GM15510 (cell line): ENCODE data around the gene GRK6.

Experiments used
- POLR2A ChIP-seq: IDR thresholded peaks from 3 replicates; pipeline ENCODE4 v1.6.1; 2011; ENCODE audit warnings: borderline replicate concordance; ENCODE audit not compliant: insufficient read length; ENCODE audit errors: extremely low read depth

GRK6 gene

DNA sequence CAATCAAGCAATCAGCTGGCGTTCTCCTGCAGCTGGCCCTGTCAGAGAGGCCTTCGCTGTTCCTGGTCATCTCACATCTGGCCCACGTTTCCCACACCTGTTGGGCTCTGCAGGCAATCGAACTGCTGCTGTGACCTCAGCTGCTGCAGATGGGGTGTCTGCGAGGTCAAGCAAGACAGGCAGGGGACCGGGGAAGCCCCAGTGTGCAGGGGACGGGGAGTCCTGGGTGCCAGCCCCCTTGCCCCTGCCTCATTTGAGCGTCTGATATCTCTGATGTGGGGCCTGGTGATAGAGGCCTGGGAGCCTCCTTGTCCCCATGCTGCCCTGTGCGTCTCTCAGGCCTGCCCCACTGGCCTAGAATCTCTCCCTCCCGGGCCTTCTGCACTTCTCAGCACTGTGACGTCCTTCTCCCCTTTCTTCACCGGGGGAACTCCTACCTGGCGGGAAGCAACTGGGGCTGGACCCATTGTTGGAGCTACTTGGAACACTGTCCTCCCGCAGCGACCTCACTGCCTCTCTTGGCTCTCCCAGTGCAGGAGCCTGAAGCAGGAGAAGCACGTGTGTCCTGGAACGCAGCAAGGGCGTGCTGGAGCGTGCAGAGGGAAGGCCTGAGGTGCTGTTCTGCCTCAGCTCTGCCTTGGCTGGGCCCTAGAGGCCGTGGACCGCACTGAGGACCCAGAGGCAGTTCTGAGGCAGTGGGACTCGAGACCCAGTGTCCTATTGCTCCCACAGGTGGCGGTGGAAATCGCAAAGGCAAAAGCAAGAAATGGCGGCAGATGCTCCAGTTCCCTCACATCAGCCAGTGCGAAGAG, 3.9 kb downstream of the GRK6 start:
- TF ChIP-seq POLR2A: no peak

DNA sequence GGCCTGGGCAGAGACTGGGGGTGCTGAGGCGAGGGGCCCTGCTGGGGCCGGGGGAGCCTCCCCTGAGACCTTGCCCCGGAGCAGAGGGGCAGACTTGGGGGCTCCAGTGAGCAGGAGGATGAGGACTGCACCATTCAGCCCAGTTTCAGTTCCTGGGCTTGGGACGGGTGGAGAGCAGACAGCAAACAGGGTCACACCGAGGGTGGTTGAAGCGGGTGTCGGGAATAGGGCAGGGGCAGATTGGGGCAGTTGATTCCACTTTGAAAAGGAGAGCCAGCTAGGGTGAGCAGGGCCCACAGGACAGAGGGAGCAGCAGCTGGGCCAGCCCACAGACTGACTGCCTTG, 4.5 kb downstream of the GRK6 start:
- no peak for TF ChIP-seq POLR2A

DNA sequence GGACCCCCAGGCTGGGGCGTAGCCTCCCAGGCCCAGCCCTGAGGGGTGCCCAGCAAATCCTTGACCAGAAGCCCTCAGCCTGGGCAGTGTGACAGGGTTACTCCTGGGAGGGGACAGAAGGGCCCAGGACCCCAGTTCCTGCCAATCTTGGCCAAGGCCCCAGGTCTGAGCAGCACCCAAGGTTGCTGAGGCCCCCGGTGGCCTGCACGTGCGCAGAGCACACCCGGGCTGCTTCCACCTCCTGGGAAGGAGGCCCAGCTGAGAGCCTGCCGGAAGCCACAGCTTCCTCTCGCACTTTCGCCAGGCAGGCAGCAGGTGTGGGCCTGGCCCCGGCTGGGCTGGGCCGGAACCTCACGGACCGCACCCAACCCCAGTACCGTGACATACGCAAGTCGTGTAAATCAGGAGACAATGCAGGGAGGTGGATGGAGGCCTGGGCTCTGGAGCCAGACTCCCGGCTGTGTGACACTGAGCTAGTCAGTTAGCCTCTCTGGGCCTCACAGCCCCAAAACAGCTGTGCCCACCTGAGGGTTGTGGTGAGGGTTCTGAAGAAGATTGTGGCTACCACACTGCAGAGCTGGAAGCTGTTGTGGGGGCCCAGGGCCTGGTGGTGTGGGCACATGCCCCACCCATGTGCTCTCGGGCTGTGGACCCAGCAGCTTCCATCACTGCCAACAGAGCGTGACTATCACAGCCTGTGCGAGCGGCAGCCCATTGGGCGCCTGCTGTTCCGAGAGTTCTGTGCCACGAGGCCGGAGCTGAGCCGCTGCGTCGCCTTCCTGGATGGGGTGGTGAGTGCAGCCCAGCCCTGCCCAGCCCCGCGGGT, 5.1 kb downstream of the GRK6 start:
- TF ChIP-seq POLR2A: peak; percentile 22

DNA sequence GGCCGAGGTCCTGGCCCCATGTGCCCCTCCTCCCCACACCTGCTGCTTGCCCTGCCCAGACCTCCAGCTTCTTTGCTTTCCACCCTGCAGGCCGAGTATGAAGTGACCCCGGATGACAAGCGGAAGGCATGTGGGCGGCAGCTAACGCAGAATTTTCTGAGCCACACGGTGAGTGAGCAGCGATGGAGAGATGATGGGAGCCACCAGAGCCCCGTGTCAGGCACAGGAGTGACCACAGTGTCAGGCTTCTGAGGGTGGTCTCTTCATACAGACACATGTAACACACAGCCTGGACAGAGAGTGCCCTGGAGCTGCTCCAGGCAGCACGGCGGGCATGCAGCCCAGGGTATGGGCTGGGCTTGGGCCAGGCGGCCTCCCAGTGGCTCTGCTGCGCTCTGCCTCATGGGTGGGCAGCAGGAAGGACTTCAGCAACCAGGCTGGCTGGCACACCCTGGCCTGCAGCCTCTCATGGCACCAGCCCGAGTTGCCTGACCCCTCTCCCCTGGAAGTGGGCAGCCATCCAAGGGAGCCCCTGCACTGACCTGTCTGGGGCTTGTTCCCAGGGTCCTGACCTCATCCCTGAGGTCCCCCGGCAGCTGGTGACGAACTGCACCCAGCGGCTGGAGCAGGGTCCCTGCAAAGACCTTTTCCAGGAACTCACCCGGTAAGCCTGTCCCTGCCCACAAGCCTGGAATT, 5.8 kb downstream of the GRK6 start:
- TF ChIP-seq POLR2A: peak; percentile 24

DNA sequence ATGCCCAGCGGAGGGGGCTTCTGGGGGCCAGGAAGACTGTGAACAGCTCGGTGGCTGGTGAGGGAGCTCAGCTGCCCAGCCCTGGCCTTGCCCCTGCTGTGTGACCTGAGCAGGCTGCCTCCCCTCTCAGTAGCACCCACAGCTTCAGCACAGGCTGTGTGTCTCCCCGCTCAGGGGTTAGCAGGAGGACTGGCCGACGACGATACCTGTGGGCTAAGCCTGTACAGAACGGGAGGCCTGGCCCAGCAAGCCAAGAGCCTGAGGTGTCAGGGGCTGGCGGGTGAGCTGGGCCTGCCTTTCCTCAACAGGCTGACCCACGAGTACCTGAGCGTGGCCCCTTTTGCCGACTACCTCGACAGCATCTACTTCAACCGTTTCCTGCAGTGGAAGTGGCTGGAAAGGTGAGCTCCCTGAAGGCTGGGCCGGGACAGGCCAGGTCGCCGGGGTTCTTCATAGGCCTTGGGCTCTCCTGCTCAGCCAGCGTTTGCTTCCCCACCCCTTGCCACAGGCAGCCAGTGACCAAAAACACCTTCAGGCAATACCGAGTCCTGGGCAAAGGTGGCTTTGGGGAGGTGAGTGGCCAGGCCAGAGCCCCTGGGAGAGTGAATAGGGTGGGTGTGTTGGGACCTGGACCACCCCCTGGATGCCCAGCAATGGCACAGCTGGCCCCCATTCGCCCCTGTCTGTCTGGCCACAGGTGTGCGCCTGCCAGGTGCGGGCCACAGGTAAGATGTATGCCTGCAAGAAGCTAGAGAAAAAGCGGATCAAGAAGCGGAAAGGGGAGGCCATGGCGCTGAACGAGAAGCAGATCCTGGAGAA, 6.6 kb downstream of the GRK6 start:
- no peak for TF ChIP-seq POLR2A

DNA sequence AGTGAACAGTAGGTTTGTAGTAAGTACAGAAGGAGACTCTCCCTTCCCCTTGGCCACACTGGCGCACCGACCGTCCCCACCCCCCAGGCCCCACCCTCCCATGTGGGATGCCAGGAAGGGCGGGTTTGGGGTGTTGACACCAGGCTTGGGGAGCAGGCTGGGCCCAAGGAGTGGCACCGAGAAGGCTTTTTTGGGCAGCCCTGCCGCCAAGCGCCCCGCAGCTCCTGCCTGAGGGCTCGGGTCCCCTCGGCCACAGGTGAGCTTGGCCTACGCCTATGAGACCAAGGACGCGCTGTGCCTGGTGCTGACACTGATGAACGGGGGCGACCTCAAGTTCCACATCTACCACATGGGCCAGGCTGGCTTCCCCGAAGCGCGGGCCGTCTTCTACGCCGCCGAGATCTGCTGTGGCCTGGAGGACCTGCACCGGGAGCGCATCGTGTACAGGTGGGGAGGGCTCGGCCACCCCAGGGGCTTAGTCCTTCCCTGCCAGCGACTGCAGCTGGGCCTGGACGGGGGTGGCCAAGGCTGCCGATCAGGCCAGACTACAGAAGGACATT, 7.3 kb downstream of the GRK6 start:
- TF ChIP-seq POLR2A: no peak

DNA sequence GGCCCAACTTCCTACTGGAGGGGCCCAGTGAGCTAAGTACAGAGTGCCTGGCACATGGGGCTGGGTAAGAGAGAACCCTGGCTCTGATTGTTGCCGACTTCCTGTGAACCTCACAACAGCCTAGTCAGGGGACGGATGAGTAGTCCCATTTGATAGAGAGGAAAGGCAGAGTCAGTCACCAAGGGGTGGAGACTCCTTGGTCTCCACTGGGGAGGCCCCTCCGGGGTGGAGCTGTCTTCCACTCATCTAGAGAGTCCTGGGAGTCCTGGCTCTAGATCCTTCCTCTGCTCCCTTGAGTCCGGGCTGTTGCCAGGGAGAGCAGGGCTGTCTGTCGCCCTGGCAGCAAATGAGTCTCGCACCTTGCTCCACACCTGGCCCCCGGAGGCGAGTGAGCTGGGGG, 8.0 kb downstream of the GRK6 start:
- TF ChIP-seq POLR2A: no peak

DNA sequence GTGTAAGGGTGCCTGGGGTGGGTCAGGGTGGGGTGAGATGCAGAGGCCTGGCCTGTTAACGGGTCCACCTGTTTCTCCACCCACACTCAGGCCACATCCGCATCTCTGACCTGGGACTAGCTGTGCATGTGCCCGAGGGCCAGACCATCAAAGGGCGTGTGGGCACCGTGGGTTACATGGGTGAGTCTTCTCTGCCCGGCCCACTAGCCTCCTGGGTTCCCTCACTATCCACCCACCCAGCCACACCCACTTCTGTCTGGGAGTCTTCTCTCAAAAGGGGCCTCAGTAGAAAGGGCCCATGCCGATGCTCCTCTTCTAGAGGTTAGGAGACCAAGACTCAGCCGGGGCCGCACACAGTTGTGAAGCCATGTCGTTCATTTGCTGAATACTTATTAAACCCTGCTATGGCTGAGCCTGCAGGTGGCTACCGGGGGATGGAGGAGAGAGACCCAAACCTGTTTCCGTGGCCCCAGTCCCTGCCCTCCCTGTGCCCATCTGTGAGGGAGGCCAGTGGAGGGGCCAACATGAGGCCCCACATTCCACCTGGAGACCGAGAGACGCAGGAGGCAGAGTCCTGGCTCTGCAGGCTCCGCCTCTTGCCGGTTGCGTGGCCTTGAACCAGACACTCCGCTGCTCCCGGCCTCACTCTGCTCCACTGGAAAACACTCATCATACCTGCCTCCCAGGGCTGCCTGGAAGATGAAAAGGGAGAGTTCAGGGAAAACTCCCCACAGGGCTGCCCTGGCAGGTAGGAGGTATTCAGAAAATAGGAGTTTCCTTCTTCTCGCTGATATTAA, 8.7 kb downstream of the GRK6 start:
- TF ChIP-seq POLR2A: no peak

DNA sequence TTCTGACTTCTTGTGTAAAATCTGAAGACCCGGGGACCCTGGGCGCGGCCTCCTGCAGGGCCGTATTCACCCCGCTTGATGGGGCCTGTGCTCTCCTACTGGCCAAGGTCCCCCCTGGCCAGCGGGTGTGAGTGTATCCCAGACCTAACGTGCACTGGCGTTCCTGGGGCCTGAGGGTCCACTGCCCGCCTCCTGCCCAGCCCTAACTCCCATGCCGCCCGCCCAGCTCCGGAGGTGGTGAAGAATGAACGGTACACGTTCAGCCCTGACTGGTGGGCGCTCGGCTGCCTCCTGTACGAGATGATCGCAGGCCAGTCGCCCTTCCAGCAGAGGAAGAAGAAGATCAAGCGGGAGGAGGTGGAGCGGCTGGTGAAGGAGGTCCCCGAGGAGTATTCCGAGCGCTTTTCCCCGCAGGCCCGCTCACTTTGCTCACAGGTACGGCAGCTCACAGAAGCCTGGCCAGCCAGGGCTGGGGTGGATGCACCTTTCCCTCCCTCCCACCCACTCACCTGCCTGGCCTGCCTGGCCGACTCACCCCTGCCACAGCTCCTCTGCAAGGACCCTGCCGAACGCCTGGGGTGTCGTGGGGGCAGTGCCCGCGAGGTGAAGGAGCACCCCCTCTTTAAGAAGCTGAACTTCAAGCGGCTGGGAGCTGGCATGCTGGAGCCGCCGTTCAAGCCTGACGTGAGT, 9.5 kb downstream of the GRK6 start:
- TF ChIP-seq POLR2A: no peak

DNA sequence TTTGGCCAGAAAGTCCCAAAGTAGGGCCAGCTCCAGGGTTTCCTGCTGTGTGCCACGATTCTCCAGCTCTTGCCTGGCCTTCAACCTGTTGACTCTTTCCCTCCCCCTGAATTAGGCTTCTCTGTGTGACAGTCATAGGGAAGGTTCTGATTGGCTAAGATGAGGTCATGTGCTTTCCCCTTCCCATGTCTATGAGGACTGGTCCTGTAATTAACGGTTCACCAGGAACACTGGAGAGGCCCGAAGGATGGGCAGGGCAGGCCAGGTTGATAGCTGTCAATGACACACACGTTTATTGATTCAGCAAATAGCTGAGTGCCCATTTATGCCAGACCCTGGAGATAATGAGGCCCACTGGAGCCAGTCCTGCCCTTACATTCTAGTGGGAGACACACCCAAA, 11.1 kb downstream of the GRK6 start:
- no peak for TF ChIP-seq POLR2A

DNA sequence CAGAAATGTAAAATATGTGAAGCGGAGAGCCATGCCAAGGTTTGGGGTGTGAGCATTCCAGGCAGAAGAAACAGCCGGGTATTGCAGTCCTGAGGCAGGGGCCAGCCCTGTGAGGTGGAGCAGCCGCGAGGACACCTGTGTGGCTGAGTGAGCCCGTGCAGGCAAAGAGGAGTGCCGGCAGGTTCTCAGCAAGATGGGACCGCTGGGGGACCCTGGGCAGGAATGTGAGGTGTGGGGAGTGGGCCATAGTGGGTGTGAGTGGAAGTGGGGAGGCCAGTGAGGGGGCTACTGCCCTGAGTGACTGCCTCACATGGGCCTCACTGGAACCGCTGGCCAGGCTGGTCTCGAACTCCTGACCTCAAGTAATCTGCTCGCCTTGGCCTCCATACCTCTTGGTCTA, 12.0 kb downstream of the GRK6 start:
- no peak for TF ChIP-seq POLR2A

DNA sequence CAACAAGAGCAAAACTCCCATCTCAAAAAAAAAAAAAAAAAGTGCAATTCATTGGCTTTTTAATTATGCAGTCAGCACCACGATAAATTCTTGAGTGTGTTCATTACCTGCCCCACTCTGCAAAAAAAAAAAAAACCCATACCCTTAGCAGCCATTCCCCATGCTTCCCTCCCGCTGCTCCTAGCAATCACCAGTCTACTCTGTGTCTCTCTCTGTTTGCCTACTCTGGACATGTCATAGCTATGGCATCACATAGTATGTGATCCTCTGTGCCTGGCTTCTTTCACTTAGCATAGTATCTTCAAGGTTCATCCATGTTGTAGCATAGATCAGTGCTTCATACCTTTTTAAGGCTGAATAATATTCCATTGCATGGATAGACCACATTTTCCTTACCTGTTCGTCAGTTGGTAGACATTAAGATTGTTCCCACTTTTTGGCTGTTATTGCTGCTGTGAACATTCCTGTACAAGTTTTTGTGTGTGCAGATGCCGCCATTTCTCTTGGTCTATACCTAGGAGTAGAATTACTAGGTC, 13.1 kb downstream of the GRK6 start:
- TF ChIP-seq POLR2A: no peak
